GM21717 (cell line): ENCODE measurements around the gene SPATA18.

Experiments used
- ATAC-seq: cut with Tn5 transposase; IDR thresholded peaks from one replicate; pipeline ENCODE4 v1.9.1; 2021; ENCODE audit warnings: mild to moderate bottlenecking, moderate library complexity; ENCODE audit not compliant: unreplicated experiment

SPATA18 gene, protein sequence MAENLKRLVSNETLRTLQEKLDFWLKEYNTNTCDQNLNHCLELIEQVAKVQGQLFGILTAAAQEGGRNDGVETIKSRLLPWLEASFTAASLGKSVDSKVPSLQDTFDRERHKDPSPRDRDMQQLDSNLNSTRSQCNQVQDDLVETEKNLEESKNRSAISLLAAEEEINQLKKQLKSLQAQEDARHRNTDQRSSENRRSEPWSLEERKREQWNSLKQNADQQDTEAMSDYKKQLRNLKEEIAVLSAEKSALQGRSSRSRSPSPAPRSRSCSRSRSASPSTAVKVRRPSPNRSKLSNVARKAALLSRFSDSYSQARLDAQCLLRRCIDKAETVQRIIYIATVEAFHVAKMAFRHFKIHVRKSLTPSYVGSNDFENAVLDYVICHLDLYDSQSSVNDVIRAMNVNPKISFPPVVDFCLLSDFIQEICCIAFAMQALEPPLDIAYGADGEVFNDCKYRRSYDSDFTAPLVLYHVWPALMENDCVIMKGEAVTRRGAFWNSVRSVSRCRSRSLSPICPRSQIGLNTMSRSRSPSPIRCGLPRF

GRCh38 chr4:52051213-52051614 is at the start of gene SPATA18:
TSS of gene SPATA18 (plus strand) at chr4:52051304. CDS start at chr4:52051705, 401 bp downstream.
- ATAC-seq: peak; percentile 51

GRCh38 chr4:52001616-52002015 is 49.5 kb upstream of the SPATA18 start:
- ATAC-seq: no peak

- ATAC-seq: no peak
These were observed 46.7 kb upstream of the SPATA18 start for GRCh38 chr4:52004414-52004813.

DNA sequence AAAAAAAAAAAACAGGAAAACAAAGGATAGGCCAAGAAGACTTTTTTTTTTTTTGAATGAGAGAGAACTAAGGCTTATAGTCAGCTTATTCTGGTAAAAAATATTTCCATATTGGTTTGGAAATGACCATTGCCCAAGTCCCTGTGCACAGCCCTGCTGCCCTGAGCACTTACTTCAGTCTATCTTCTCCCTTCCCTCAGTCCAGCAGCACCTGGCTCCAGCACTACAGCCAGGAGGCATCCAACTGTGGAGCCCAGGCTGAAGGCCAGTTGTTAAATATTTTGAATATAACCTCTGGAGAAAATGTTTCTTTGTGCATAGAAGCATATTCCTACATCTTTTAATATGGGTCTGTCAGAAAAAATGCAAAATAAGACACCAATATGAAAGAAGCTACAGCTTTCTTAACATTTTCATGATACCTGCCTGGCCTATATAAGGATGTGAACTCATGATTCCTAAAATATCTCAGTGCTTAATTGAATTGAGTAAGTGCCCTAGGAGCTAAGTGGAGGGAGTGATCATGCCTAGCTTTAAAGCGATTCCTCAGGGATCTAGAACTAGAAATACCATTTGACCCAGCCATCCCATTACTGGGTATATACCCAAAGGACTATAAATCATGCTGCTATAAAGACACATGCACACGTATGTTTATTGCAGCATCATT is 45.4 kb upstream of the SPATA18 start:
- ATAC-seq: no peak

GRCh38 chr4:52006887-52007286 is 44.2 kb upstream of the SPATA18 start:
- ATAC-seq: no peak

- ATAC-seq: no peak
These were observed 40.1 kb upstream of the SPATA18 start for GRCh38 chr4:52010986-52011385.

DNA sequence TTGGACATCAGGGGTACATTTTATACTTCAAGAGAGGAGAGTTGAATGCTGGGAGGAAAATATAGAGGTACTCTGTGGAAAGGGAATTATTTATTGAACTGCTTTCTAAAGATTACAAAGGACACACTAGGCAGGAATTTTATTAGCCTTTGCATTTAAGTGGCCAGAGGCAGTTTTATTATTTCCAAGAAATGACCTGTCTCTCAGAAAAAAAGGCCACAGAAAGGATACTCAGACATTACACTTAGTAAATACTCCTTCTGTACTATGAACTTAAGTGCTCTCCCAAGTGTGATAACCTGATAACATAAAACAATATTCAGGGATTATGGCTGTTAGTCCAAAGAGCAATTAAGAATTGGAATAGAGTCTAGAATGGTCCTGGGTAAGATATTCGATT is 38.5 kb upstream of the SPATA18 start:
- no peak for ATAC-seq

DNA sequence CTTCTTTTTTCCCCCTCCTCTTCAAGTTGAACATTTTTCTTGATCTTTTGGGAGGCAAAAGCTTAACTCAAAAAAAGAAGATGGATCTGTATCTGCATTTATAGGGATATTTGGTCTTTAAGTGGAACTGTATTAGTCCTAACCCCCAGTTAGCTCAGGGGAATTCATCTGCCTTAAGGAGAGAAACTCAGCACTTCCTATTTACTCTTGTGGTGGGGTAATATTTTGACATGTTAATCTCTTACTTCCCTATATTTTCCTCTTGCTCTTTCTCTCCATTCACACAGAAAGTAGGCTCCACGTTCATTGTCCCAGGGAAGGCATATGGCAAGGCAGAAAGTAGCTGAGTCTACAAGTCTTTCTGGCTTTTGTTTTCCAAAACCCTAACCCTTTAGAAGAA is 36.2 kb upstream of the SPATA18 start:
- no peak for ATAC-seq

- no peak for ATAC-seq
These were observed 35.7 kb upstream of the SPATA18 start for GRCh38 chr4:52015366-52015765.

DNA sequence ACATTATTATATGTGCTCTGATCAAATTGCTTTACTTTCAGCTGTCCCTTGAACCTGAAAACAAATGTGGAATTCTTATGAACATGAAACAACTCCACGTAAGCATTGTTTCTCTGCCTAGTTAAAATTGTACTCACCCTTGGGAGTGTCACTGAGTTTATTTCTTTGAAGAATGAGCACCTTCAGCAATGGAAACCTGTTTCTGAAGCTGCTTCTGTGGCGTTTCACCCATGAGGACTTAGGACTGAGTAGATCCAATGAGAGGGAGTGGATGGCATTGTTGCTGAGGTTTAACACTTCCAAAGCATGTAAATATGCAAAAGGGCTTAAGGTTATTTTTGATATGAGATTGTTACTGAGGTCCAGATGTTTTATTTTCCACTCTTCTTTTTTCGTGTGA is 34.1 kb upstream of the SPATA18 start:
- ATAC-seq: no peak

- no peak for ATAC-seq
These were observed 33.3 kb upstream of the SPATA18 start for GRCh38 chr4:52017814-52018213.

DNA sequence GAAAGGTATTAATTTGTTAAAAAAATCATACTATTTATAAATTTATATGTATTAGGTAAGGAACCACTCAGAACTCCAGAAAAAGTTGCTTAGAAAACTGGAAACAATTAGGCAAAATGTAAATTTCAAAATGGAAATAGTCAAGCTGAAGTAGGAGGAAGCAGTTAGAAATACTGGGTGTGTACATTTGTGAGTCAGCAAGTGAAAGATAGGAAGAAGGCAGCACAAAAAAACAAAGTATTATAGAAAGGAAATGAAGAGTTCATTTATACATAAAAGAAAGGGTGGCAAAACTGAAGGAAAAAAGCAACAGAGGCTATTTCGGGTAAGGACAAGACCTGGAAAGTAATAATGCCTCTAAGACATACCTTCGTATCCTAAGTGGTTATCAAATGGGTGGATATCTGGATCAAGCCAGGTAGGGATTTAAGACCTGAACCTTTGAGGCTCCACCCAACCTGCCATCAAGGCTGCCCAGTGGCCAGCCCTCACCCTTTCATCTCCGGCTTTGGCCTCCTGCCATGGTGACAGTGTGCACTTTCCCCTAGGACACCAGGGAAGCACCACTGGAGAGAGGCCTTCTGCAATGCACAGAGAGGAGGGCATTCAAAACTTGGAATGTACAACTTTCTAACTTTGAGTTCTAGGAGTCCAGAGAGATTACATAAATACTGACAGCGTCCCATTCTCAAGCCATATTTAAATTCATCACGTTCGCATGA is 31.0 kb upstream of the SPATA18 start, which contains the start of gene LRRC66:
LRRC66 (minus strand) TSS at position 428 of the 722 bp plus-strand sequence. CDS start 2,750 bp downstream, outside the sequence.
- ATAC-seq: no peak

DNA sequence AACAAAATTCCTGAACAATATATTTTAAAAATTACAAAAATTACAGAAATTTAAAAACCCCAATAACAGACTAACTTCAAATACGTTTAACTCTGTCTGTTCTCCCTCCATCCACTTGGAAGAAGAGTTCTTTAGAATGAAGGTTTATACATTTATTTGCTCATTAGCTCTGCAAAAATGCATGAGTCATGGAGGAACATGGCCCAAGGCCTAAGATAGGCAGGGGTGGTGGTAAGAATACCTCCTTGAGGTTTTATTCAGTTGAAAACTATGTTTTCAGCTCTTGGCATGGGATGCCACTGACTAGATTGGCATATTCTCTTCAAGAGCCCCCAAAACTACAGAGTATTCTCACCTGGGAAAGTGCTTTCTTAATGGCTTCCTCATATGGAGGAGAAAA is 22.1 kb upstream of the SPATA18 start:
- ATAC-seq: no peak

GRCh38 chr4:52032005-52032404 is 19.1 kb upstream of the SPATA18 start:
- no peak for ATAC-seq

DNA sequence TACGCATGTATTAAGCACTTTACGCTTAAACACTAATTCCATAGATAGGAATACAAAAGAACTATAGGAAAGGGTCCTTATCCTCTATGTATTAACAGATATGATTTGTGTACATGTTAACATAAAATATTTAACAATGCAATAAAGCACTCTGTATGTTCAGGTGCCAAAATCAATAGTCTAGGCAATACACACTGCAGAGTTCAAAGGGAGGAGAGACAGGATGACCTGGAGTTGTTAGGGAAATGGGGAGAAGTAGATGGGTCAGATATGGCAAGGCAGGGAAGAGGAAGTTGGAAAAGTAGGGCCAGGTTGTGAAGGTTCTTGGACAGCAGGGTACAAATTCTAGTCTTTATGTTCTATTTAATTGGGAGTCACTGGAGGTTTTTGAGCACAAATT is 15.9 kb upstream of the SPATA18 start:
- ATAC-seq: no peak

DNA sequence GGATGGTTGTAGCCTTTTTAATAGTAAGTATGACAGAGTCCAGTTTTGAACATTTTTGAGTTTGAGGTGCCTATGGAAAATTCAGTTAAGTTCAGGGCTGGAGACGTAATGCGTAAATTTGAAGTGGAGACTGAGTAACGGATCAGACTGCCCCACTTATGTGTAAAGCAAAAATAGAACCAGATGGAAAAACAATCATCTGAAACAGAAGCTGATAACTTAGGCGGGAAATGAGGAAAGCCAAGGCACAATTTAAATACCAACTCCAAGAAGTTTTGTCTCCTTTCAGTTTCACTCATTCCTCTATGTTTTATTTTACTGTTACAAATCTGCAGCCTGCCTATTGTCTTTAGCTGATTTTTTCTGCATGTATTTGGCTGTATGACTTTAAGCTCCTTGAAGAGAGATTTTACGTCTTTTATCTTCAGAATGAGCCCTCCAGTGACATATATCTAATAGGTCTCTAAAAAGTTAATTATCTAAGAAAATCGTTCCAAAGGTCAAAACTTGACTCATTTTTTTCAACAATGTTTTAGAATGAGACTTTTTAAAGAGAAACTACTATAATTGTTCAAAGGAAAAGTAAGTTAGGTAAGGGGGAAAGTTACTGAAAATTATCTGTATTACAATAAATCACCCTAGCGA is 14.1 kb upstream of the SPATA18 start:
- no peak for ATAC-seq

GRCh38 chr4:52037689-52038102 is 13.4 kb upstream of the SPATA18 start:
- peak; percentile 60 for ATAC-seq

GRCh38 chr4:52038103-52038912 is 12.8 kb upstream of the SPATA18 start, which contains the start of gene SGCB:
TSS of gene SGCB (minus strand) at chr4:52038299. CDS start at chr4:52038259, 40 bp downstream.
- ATAC-seq: peak; percentile 94

- no peak for ATAC-seq
These were observed 6.1 kb upstream of the SPATA18 start for GRCh38 chr4:52045028-52045427.

DNA sequence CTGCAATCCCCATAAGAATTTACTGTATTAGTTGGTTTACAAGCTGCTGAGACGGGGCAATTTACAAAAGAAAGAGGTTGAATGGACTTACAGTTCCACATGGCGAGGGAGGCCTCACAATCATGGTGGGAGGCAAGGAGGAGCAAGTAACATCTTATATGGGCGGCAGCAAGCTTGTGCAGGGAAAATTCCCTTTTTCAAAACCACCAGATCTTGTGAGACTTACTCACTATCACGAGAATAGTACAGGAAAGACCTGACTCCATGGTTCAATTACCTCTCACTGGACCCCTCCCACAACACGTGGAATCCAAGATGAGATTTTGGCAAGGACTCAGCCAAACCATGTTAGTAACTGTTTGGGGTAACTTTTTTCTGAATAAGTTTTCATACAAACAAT is 1.8 kb upstream of the SPATA18 start:
- ATAC-seq: no peak
